Left lobe of liver (tissue), 1 donor: Measurements from ENCODE around the gene PSPH. TPM values are rescaled to one million over a fixed set of nuclear protein-coding genes. Genes with fewer than 3 reads are reported as not detected.

Experiments used
- total RNA-seq: library from RNA; stranded (reverse); gene quantifications from one replicate; pipeline ENCODE4 v1.2.1, GENCODE V29; 2021
- donor health status: DM: no; HTN: yes; CAD: no.

Gene PSPH
- total RNA-seq, 1 donor from 2014 or later, result 9.0 TPM

Other genes with a start within 250 kb of the PSPH start
- gene SEPTIN14, start 188.7 kb downstream of the PSPH start, total RNA-seq, result not detected
- 0.45 TPM for gene ZNF713, start 164.0 kb downstream of the PSPH start, total RNA-seq
- 9.5 TPM for gene MRPS17, start 99.6 kb downstream of the PSPH start, total RNA-seq
- gene NIPSNAP2, start 86.9 kb downstream of the PSPH start, total RNA-seq, result 6.1 TPM
- gene CCT6A, start 321 bp upstream of the PSPH start, total RNA-seq, result 25.7 TPM
- 83.3 TPM for gene SUMF2, start 12.8 kb upstream of the PSPH start, total RNA-seq
- 0.78 TPM for gene PHKG1, start 41.5 kb upstream of the PSPH start, total RNA-seq
- 189 TPM for gene CHCHD2, start 55.0 kb upstream of the PSPH start, total RNA-seq
- gene NUPR2, start 65.0 kb upstream of the PSPH start, total RNA-seq, result not detected